H1 (cell line): ENCODE data around the gene MRRF. TPM values are rescaled to one million over a fixed set of nuclear protein-coding genes. Genes with fewer than 3 reads are reported as not detected.

ENCODE experiments used
- CTCF ChIA-PET: fragments of 300-600 bp; sonication (Branson Sonifier 250); formaldehyde crosslinking; loops from one replicate; lab custom pipeline; 2021; ENCODE audit not compliant: partially characterized antibody; lab: Charles Lee
- POLR2A ChIA-PET: fragments of 300-600 bp; sonication (Branson Sonifier 250); formaldehyde crosslinking; loops from one replicate; lab custom pipeline; 2021; ENCODE audit warnings: inconsistent platforms; ENCODE audit not compliant: partially characterized antibody; lab: Charles Lee
- DNase-seq, 2 experiments: peaks; one replicate each; pipeline versions ENCODE4 v3.0.0 to v3.0.0-alpha.2; 2010 to 2022; ENCODE audit warnings: low spot score in 2 of 2, low read depth in 1 of 2, mixed read lengths in 1 of 2
- FAIRE-seq: peaks from 2 replicates; lab custom pipeline; 2011; peaks lifted over from hg19 to GRCh38; lab: Jason Lieb, UNC
- H2AFZ ChIP-seq: 2 replicates; pipeline ENCODE4 v1.8.1; 2012; ENCODE audit warnings: low read length, inconsistent platforms
- H2AK5ac ChIP-seq: 2 replicates; pipeline ENCODE4 v1.6.1; 2013; ENCODE audit warnings: low read depth, low read length
- H2BK120ac ChIP-seq: replicated peaks from 2 replicates; pipeline ENCODE3; 2013; ENCODE audit warnings: low read depth, low read length, inconsistent platforms
- H2BK12ac ChIP-seq: 2 replicates; pipeline ENCODE4 v1.6.1; 2013; ENCODE audit warnings: low read depth, low read length
- H2BK15ac ChIP-seq: 2 replicates; pipeline ENCODE4 v1.6.1; 2013; ENCODE audit warnings: low read length
- H2BK20ac ChIP-seq: 2 replicates; pipeline ENCODE4 v1.6.1; 2013; ENCODE audit warnings: low read length
- H2BK5ac ChIP-seq: 2 replicates; pipeline ENCODE4 v1.6.1; 2013; ENCODE audit warnings: low read depth, low read length
- H3K14ac ChIP-seq: 2 replicates; pipeline ENCODE4 v1.6.1; 2013; ENCODE audit warnings: inconsistent platforms; ENCODE audit not compliant: insufficient read length
- H3K18ac ChIP-seq: 2 replicates; pipeline ENCODE4 v1.6.1; 2013; ENCODE audit warnings: low read length; ENCODE audit errors: extremely low read depth
- H3K23ac ChIP-seq: 2 replicates; pipeline ENCODE4 v1.6.1; 2013; ENCODE audit warnings: inconsistent platforms; ENCODE audit not compliant: insufficient read length
- H3K23me2 ChIP-seq: 2 replicates; pipeline ENCODE4 v1.6.1; 2013; ENCODE audit warnings: low read depth, low read length
- H3K27ac ChIP-seq: 2 replicates; pipeline ENCODE4 v1.6.1; 2011; ENCODE audit warnings: low read depth, low read length, inconsistent platforms
- H3K27me3 ChIP-seq, 4 experiments: replicated peaks in 1 of 4; 1 replicate in 1 of 4; 2 replicates in 3 of 4; pipeline versions ENCODE4 v1.6.1 to v1.8.1; 2011 to 2013; ENCODE audit warnings: low read length in 3 of 4, mild to moderate bottlenecking in 3 of 4, inconsistent platforms in 2 of 4, mixed read lengths in 2 of 4, moderate library complexity in 1 of 4; ENCODE audit not compliant: control insufficient read depth in 3 of 4, insufficient read depth in 3 of 4; ENCODE audit errors: extremely low read depth in 1 of 4
- H3K36me3 ChIP-seq, 4 experiments: 2 replicates each; pipeline versions ENCODE4 v1.6.1 to v1.8.1; 2011 to 2013; ENCODE audit warnings: mild to moderate bottlenecking in 4 of 4, low read length in 3 of 4, moderate library complexity in 2 of 4, control low read depth in 1 of 4, inconsistent platforms in 1 of 4; ENCODE audit not compliant: insufficient read depth in 4 of 4, control insufficient read depth in 2 of 4
- H3K4ac ChIP-seq: replicated peaks from 2 replicates; pipeline ENCODE3; 2013; ENCODE audit warnings: low read length, low read depth, mixed read lengths, inconsistent platforms; ENCODE audit not compliant: insufficient read length
- H3K4me1 ChIP-seq, 4 experiments: replicated peaks in 1 of 4; 1 replicate in 1 of 4; 2 replicates in 3 of 4; pipeline versions ENCODE4 v1.6.1 to v1.8.1; 2011 to 2013; ENCODE audit warnings: low read length in 3 of 4, inconsistent platforms in 2 of 4, mixed read lengths in 1 of 4; ENCODE audit not compliant: insufficient read depth in 4 of 4, control insufficient read depth in 3 of 4
- H3K4me2 ChIP-seq, 2 experiments: 2 replicates each; pipeline versions ENCODE4 v1.6.1 to v1.8.1; 2011 to 2013; ENCODE audit warnings: low read depth in 2 of 2, low read length in 2 of 2, control low read depth in 1 of 2, inconsistent platforms in 1 of 2, mild to moderate bottlenecking in 1 of 2; ENCODE audit not compliant: insufficient read depth in 1 of 2
- H3K4me3 ChIP-seq, 4 experiments: fragments of 200-600, 300-600 bp in 1 of 4; sonication (generic), shearing (Covaris generic), sonication (Bioruptor Twin) in 1 of 4; 2 replicates each; pipeline versions ENCODE4 v1.5.1 to v1.8.1; 2011 to 2016; ENCODE audit warnings: low read length in 4 of 4, low read depth in 3 of 4, control low read depth in 2 of 4, inconsistent platforms in 2 of 4, mild to moderate bottlenecking in 2 of 4, mixed read lengths in 1 of 4, moderate library complexity in 1 of 4; ENCODE audit not compliant: insufficient read depth in 2 of 4; ENCODE audit errors: extremely low read depth in 1 of 4
- H3K56ac ChIP-seq: replicated peaks from 2 replicates; pipeline ENCODE3; 2013; ENCODE audit warnings: low read depth, mild to moderate bottlenecking, mixed read lengths, low read length, inconsistent platforms; ENCODE audit not compliant: insufficient read length
- H3K79me1 ChIP-seq: 2 replicates; pipeline ENCODE4 v1.6.1; 2013; ENCODE audit warnings: low read depth, low read length, control low read depth
- H3K79me2 ChIP-seq, 2 experiments: 2 replicates each; pipeline versions ENCODE4 v1.6.1 to v1.8.1; 2012 to 2013; ENCODE audit warnings: low read length in 2 of 2, mild to moderate bottlenecking in 2 of 2, inconsistent platforms in 1 of 2; ENCODE audit not compliant: insufficient read depth in 2 of 2, control insufficient read depth in 1 of 2
- H3K9ac ChIP-seq, 4 experiments: replicated peaks in 1 of 4; 1 replicate in 1 of 4; 2 replicates in 3 of 4; pipeline versions ENCODE4 v1.6.1 to v1.8.1; 2011 to 2013; ENCODE audit warnings: low read depth in 3 of 4, low read length in 3 of 4, control low read depth in 2 of 4, mild to moderate bottlenecking in 2 of 4, moderate library complexity in 2 of 4, inconsistent platforms in 1 of 4; ENCODE audit errors: extremely low read depth in 1 of 4
- H3K9me3 ChIP-seq, 2 experiments: 2 replicates each; pipeline versions ENCODE4 v1.6.1 to v1.8.1; 2012 to 2013; ENCODE audit warnings: mild to moderate bottlenecking in 2 of 2, moderate library complexity in 2 of 2, control low read depth in 1 of 2, inconsistent platforms in 1 of 2, low read depth in 1 of 2, low read length in 1 of 2, mixed read lengths in 1 of 2; ENCODE audit not compliant: insufficient read depth in 2 of 2
- H4K20me1 ChIP-seq, 2 experiments: replicated peaks in 1 of 2; 2 replicates each; pipeline versions ENCODE3 to v1.8.1; 2011 to 2013; ENCODE audit warnings: inconsistent platforms in 2 of 2, low read length in 2 of 2, mild to moderate bottlenecking in 1 of 2; ENCODE audit not compliant: insufficient read depth in 2 of 2, control insufficient read depth in 1 of 2
- H4K5ac ChIP-seq: 2 replicates; pipeline ENCODE4 v1.6.1; 2013; ENCODE audit warnings: low read length, low read depth, mixed read lengths, inconsistent platforms; ENCODE audit not compliant: insufficient read length
- H4K8ac ChIP-seq: 2 replicates; pipeline ENCODE4 v1.8.0; 2013; ENCODE audit warnings: mild to moderate bottlenecking, moderate library complexity, low read length, inconsistent platforms; ENCODE audit not compliant: insufficient read depth; ENCODE audit errors: extremely low read depth
- H4K91ac ChIP-seq: replicated peaks from 2 replicates; pipeline ENCODE3; 2013; ENCODE audit warnings: low read length, mixed read lengths, inconsistent platforms; ENCODE audit not compliant: insufficient read length
- JUND ChIP-seq: IDR thresholded peaks from 2 replicates; pipeline ENCODE4 v1.6.1; 2011; ENCODE audit warnings: mild to moderate bottlenecking, improper control_type of control experiment, low read length
- RAD21 ChIP-seq, 2 experiments: IDR thresholded peaks in 1 of 2; conservative IDR thresholded peaks in 1 of 2; 2 replicates each; pipeline ENCODE4 v1.6.1; 2011; ENCODE audit warnings: low read depth in 2 of 2, low read length in 2 of 2, improper control_type of control experiment in 1 of 2, inconsistent platforms in 1 of 2, mild to moderate bottlenecking in 1 of 2, moderate library complexity in 1 of 2
- SP4 ChIP-seq: IDR thresholded peaks from 2 replicates; pipeline ENCODE4 v1.6.1; 2012; ENCODE audit warnings: low read length, inconsistent platforms
- SUZ12 ChIP-seq: fragments of 200-600 bp; sonication (generic); IDR thresholded peaks from 2 replicates; pipeline ENCODE4 v1.6.1; 2012; ENCODE audit warnings: mild to moderate bottlenecking, inconsistent platforms, low read length, moderate library complexity, mixed read lengths
- WGBS, 2 experiments: shearing (Covaris generic) in 1 of 2; methylation state at CpG; one replicate each; pipeline versions ENCODE4 v1.1.6 to v1.1.7; 2013 to 2015; ENCODE audit warnings: low lambda C conversion rate in 2 of 2, mixed read lengths in 2 of 2, inconsistent platforms in 1 of 2, low coverage in 1 of 2, missing lambda C conversion rate in 1 of 2; ENCODE audit not compliant: insufficient replicate concordance in 2 of 2, insufficient coverage in 1 of 2, insufficient read length in 1 of 2; ENCODE audit errors: extremely low coverage in 1 of 2, missing lambda C conversion rate in 1 of 2; 5-methylcytosine and 5-hydroxymethylcytosine counted together
- polyA plus RNA-seq, 7 experiments: library from polyadenylated mRNA; depleted of rRNA in 3 of 7; stranded (reverse) in 5 of 7; unstranded in 2 of 7; fragments of >200 nt in 5 of 7; fragments of 200-250 nt in 2 of 7; gene quantifications; 1 replicate in 5 of 7; 2 replicates in 1 of 7; 4 replicates in 1 of 7; pipeline versions ENCODE4 v1.2.1 to v1.2.3, GENCODE V29; 2011 to 2013; ENCODE audit warnings: missing spikeins in 2 of 7, mixed read lengths in 2 of 7
- total RNA-seq: library from RNA; stranded (reverse); fragmentation: NEBNext Ultra II Directional; extraction: Animal tissue kit (Norgen Biotek cat#: 25700); gene quantifications from 2 replicates; pipeline ENCODE4 v1.2.1, GENCODE V29; 2021
- TF ChIP-seq, protein P1 (sequence below): IDR thresholded peaks from 2 replicates; pipeline ENCODE4 v1.6.1; 2012; ENCODE audit warnings: inconsistent platforms
- TF ChIP-seq, protein P2 (sequence below), 3 experiments: IDR thresholded peaks; 1 replicate in 2 of 3; 2 replicates in 1 of 3; pipeline versions ENCODE4 v1.5.1 to v1.6.1; 2011; ENCODE audit warnings: low read length in 3 of 3, mild to moderate bottlenecking in 3 of 3, inconsistent platforms in 2 of 3, low read depth in 1 of 3, moderate library complexity in 1 of 3; ENCODE audit not compliant: insufficient read depth in 1 of 3; ENCODE audit errors: control extremely low read depth in 1 of 3

MRRF gene
- total and polyA plus RNA-seq, 2 of the 8 experiments (the other 6 are each of a cell fraction or from before 2014, with no cell fraction given): 29.4 to 47.8 TPM

DNA sequence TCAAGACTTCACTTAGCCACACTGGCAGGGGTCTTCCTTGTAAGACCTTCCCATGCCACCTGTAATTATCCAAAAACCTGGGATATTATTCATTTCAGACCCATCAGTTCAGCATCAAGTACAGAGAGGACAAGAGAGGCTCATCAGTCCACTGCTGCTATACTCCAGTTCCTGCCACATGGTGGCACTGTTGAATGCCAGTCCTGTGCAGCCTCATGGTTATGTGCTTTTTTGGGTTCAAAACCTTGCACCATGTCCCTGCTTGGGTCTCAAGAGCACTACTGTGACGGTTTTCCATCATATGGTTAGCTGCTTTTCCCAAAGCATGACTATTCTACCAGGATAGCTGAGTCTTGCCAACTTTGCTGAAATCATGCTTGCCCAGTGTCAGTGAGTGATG, 114.7 kb downstream of the MRRF start:
- H3K9ac ChIP-seq: no peak overlapping the region
- no peaks in the 10 kb centered on the region for H3K79me2 ChIP-seq
- ChIA-PET POLR2A (no interaction called here), CTCF (interaction anchor here (0.6 to 4.9 kb wide), 26 partner anchors 11 to 931 kb away, joined by 3 to 43 read pairs (median 4); no protein-coding TSS in a partner anchor)
- peaks cover 12 to 21% (median 16%) of the 10 kb centered on the region in 4 experiments for H3K4me1 ChIP-seq
- H3K23me2 ChIP-seq: no peaks in the 10 kb centered on the region
- H4K20me1 ChIP-seq: no peaks in the 10 kb centered on the region
- H3K4ac ChIP-seq: no peak overlapping the region
- H3K27ac ChIP-seq: no peak overlapping the region
- no peak overlapping the region for H2AFZ ChIP-seq
- H2BK120ac ChIP-seq: no peak overlapping the region
- no peak overlapping the region for H3K4me3 ChIP-seq
- 0 out of 4 replicates have a peak, but pooled peaks cover 0 to 5% of the 10 kb centered on the region in 2 experiments for H3K9me3 ChIP-seq
- no peak overlapping the region for H2BK15ac ChIP-seq
- H4K8ac ChIP-seq: no peak overlapping the region
- WGBS, 2 experiments: 48% methylated on average over 1 of the region's 1 CpG; no CpG with 5 or more reads in 1 of the 2 experiments
- no peak overlapping the region for H2BK12ac ChIP-seq
- H4K91ac ChIP-seq: no peak overlapping the region
- no peak overlapping the region for H3K18ac ChIP-seq
- DNase-seq (no peak), FAIRE-seq (no peak)
- peaks cover 0 to 5% (median 0%) of the 10 kb centered on the region in 4 experiments; a peak in 3 of 7 replicates for H3K27me3 ChIP-seq
- no peak overlapping the region for H3K4me2 ChIP-seq
- H3K56ac ChIP-seq: no peak overlapping the region
- H3K79me1 ChIP-seq: no peaks in the 10 kb centered on the region
- no peak overlapping the region for H3K23ac ChIP-seq
- no peak overlapping the region for H3K14ac ChIP-seq
- no peak overlapping the region for H2AK5ac ChIP-seq
- no peaks in the 10 kb centered on the region for H3K36me3 ChIP-seq
- no peak overlapping the region for H2BK5ac ChIP-seq
- H4K5ac ChIP-seq: no peak overlapping the region
- H2BK20ac ChIP-seq: no peak overlapping the region
- TF ChIP-seq, protein P1, sequence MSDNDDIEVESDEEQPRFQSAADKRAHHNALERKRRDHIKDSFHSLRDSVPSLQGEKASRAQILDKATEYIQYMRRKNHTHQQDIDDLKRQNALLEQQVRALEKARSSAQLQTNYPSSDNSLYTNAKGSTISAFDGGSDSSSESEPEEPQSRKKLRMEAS: peak; percentile 28; the same call in 1 of the 2 replicates
- TF ChIP-seq SUZ12: no peak
- TF ChIP-seq RAD21 (IDR thresholded peaks at IDR 0.05 in 1 of 2, conservative IDR thresholded peaks at IDR 0.05 in 1 of 2; ENCODE audit: low read depth in 2 of 2, low read length in 2 of 2): peak; percentile 72 to 76
- TF ChIP-seq JUND: no peak
- TF ChIP-seq SP4: no peak
- TF ChIP-seq, protein P2, sequence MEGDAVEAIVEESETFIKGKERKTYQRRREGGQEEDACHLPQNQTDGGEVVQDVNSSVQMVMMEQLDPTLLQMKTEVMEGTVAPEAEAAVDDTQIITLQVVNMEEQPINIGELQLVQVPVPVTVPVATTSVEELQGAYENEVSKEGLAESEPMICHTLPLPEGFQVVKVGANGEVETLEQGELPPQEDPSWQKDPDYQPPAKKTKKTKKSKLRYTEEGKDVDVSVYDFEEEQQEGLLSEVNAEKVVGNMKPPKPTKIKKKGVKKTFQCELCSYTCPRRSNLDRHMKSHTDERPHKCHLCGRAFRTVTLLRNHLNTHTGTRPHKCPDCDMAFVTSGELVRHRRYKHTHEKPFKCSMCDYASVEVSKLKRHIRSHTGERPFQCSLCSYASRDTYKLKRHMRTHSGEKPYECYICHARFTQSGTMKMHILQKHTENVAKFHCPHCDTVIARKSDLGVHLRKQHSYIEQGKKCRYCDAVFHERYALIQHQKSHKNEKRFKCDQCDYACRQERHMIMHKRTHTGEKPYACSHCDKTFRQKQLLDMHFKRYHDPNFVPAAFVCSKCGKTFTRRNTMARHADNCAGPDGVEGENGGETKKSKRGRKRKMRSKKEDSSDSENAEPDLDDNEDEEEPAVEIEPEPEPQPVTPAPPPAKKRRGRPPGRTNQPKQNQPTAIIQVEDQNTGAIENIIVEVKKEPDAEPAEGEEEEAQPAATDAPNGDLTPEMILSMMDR (IDR thresholded peaks at IDR 0.05; ENCODE audit: control extremely low read depth in 1 of 3, insufficient read depth in 1 of 3, low read depth in 1 of 3, low read length in 3 of 3): peak; percentile 68 to 91 (median 68)
- TF ChIP-seq, all 59 proteins: peak for 3
